H1 (cell line): ENCODE results near the gene FARP2. TPM values are rescaled to one million over a fixed set of nuclear protein-coding genes. Genes with fewer than 3 reads are reported as not detected.

Experiments used
- CTCF ChIA-PET: fragments of 300-600 bp; sonication (Branson Sonifier 250); formaldehyde crosslinking; loops from one replicate; lab custom pipeline; 2021; ENCODE audit not compliant: partially characterized antibody; lab: Charles Lee
- POLR2A ChIA-PET: fragments of 300-600 bp; sonication (Branson Sonifier 250); formaldehyde crosslinking; loops from one replicate; lab custom pipeline; 2021; ENCODE audit warnings: inconsistent platforms; ENCODE audit not compliant: partially characterized antibody; lab: Charles Lee
- DNase-seq, 2 experiments: peaks; one replicate each; pipeline versions ENCODE4 v3.0.0 to v3.0.0-alpha.2; 2010 to 2022; ENCODE audit warnings: low spot score in 2 of 2, low read depth in 1 of 2, mixed read lengths in 1 of 2
- FAIRE-seq: peaks from 2 replicates; lab custom pipeline; 2011; peaks lifted over from hg19 to GRCh38; lab: Jason Lieb, UNC
- H2AFZ ChIP-seq: 2 replicates; pipeline ENCODE4 v1.8.1; 2012; ENCODE audit warnings: low read length, inconsistent platforms
- H2AK5ac ChIP-seq: 2 replicates; pipeline ENCODE4 v1.6.1; 2013; ENCODE audit warnings: low read depth, low read length
- H2BK120ac ChIP-seq: replicated peaks from 2 replicates; pipeline ENCODE3; 2013; ENCODE audit warnings: low read depth, low read length, inconsistent platforms
- H2BK12ac ChIP-seq: 2 replicates; pipeline ENCODE4 v1.6.1; 2013; ENCODE audit warnings: low read depth, low read length
- H2BK15ac ChIP-seq: 2 replicates; pipeline ENCODE4 v1.6.1; 2013; ENCODE audit warnings: low read length
- H2BK20ac ChIP-seq: 2 replicates; pipeline ENCODE4 v1.6.1; 2013; ENCODE audit warnings: low read length
- H2BK5ac ChIP-seq: 2 replicates; pipeline ENCODE4 v1.6.1; 2013; ENCODE audit warnings: low read depth, low read length
- H3K14ac ChIP-seq: 2 replicates; pipeline ENCODE4 v1.6.1; 2013; ENCODE audit warnings: inconsistent platforms; ENCODE audit not compliant: insufficient read length
- H3K18ac ChIP-seq: 2 replicates; pipeline ENCODE4 v1.6.1; 2013; ENCODE audit warnings: low read length; ENCODE audit errors: extremely low read depth
- H3K23ac ChIP-seq: 2 replicates; pipeline ENCODE4 v1.6.1; 2013; ENCODE audit warnings: inconsistent platforms; ENCODE audit not compliant: insufficient read length
- H3K23me2 ChIP-seq: 2 replicates; pipeline ENCODE4 v1.6.1; 2013; ENCODE audit warnings: low read depth, low read length
- H3K27ac ChIP-seq: 2 replicates; pipeline ENCODE4 v1.6.1; 2011; ENCODE audit warnings: low read depth, low read length, inconsistent platforms
- H3K27me3 ChIP-seq, 4 experiments: replicated peaks in 1 of 4; 1 replicate in 1 of 4; 2 replicates in 3 of 4; pipeline versions ENCODE4 v1.6.1 to v1.8.1; 2011 to 2013; ENCODE audit warnings: low read length in 3 of 4, mild to moderate bottlenecking in 3 of 4, inconsistent platforms in 2 of 4, mixed read lengths in 2 of 4, moderate library complexity in 1 of 4; ENCODE audit not compliant: control insufficient read depth in 3 of 4, insufficient read depth in 3 of 4; ENCODE audit errors: extremely low read depth in 1 of 4
- H3K36me3 ChIP-seq, 4 experiments: 2 replicates each; pipeline versions ENCODE4 v1.6.1 to v1.8.1; 2011 to 2013; ENCODE audit warnings: mild to moderate bottlenecking in 4 of 4, low read length in 3 of 4, moderate library complexity in 2 of 4, control low read depth in 1 of 4, inconsistent platforms in 1 of 4; ENCODE audit not compliant: insufficient read depth in 4 of 4, control insufficient read depth in 2 of 4
- H3K4ac ChIP-seq: replicated peaks from 2 replicates; pipeline ENCODE3; 2013; ENCODE audit warnings: low read length, low read depth, mixed read lengths, inconsistent platforms; ENCODE audit not compliant: insufficient read length
- H3K4me1 ChIP-seq, 4 experiments: replicated peaks in 1 of 4; 1 replicate in 1 of 4; 2 replicates in 3 of 4; pipeline versions ENCODE4 v1.6.1 to v1.8.1; 2011 to 2013; ENCODE audit warnings: low read length in 3 of 4, inconsistent platforms in 2 of 4, mixed read lengths in 1 of 4; ENCODE audit not compliant: insufficient read depth in 4 of 4, control insufficient read depth in 3 of 4
- H3K4me2 ChIP-seq, 2 experiments: 2 replicates each; pipeline versions ENCODE4 v1.6.1 to v1.8.1; 2011 to 2013; ENCODE audit warnings: low read depth in 2 of 2, low read length in 2 of 2, control low read depth in 1 of 2, inconsistent platforms in 1 of 2, mild to moderate bottlenecking in 1 of 2; ENCODE audit not compliant: insufficient read depth in 1 of 2
- H3K4me3 ChIP-seq, 4 experiments: fragments of 200-600, 300-600 bp in 1 of 4; sonication (generic), shearing (Covaris generic), sonication (Bioruptor Twin) in 1 of 4; 2 replicates each; pipeline versions ENCODE4 v1.5.1 to v1.8.1; 2011 to 2016; ENCODE audit warnings: low read length in 4 of 4, low read depth in 3 of 4, control low read depth in 2 of 4, inconsistent platforms in 2 of 4, mild to moderate bottlenecking in 2 of 4, mixed read lengths in 1 of 4, moderate library complexity in 1 of 4; ENCODE audit not compliant: insufficient read depth in 2 of 4; ENCODE audit errors: extremely low read depth in 1 of 4
- H3K56ac ChIP-seq: replicated peaks from 2 replicates; pipeline ENCODE3; 2013; ENCODE audit warnings: low read depth, mild to moderate bottlenecking, mixed read lengths, low read length, inconsistent platforms; ENCODE audit not compliant: insufficient read length
- H3K79me1 ChIP-seq: 2 replicates; pipeline ENCODE4 v1.6.1; 2013; ENCODE audit warnings: low read depth, low read length, control low read depth
- H3K79me2 ChIP-seq, 2 experiments: 2 replicates each; pipeline versions ENCODE4 v1.6.1 to v1.8.1; 2012 to 2013; ENCODE audit warnings: low read length in 2 of 2, mild to moderate bottlenecking in 2 of 2, inconsistent platforms in 1 of 2; ENCODE audit not compliant: insufficient read depth in 2 of 2, control insufficient read depth in 1 of 2
- H3K9ac ChIP-seq, 4 experiments: replicated peaks in 1 of 4; 1 replicate in 1 of 4; 2 replicates in 3 of 4; pipeline versions ENCODE4 v1.6.1 to v1.8.1; 2011 to 2013; ENCODE audit warnings: low read depth in 3 of 4, low read length in 3 of 4, control low read depth in 2 of 4, mild to moderate bottlenecking in 2 of 4, moderate library complexity in 2 of 4, inconsistent platforms in 1 of 4; ENCODE audit errors: extremely low read depth in 1 of 4
- H3K9me3 ChIP-seq, 2 experiments: 2 replicates each; pipeline versions ENCODE4 v1.6.1 to v1.8.1; 2012 to 2013; ENCODE audit warnings: mild to moderate bottlenecking in 2 of 2, moderate library complexity in 2 of 2, control low read depth in 1 of 2, inconsistent platforms in 1 of 2, low read depth in 1 of 2, low read length in 1 of 2, mixed read lengths in 1 of 2; ENCODE audit not compliant: insufficient read depth in 2 of 2
- H4K20me1 ChIP-seq, 2 experiments: replicated peaks in 1 of 2; 2 replicates each; pipeline versions ENCODE3 to v1.8.1; 2011 to 2013; ENCODE audit warnings: inconsistent platforms in 2 of 2, low read length in 2 of 2, mild to moderate bottlenecking in 1 of 2; ENCODE audit not compliant: insufficient read depth in 2 of 2, control insufficient read depth in 1 of 2
- H4K5ac ChIP-seq: 2 replicates; pipeline ENCODE4 v1.6.1; 2013; ENCODE audit warnings: low read length, low read depth, mixed read lengths, inconsistent platforms; ENCODE audit not compliant: insufficient read length
- H4K8ac ChIP-seq: 2 replicates; pipeline ENCODE4 v1.8.0; 2013; ENCODE audit warnings: mild to moderate bottlenecking, moderate library complexity, low read length, inconsistent platforms; ENCODE audit not compliant: insufficient read depth; ENCODE audit errors: extremely low read depth
- H4K91ac ChIP-seq: replicated peaks from 2 replicates; pipeline ENCODE3; 2013; ENCODE audit warnings: low read length, mixed read lengths, inconsistent platforms; ENCODE audit not compliant: insufficient read length
- BACH1 ChIP-seq: IDR thresholded peaks from 2 replicates; pipeline ENCODE4 v1.6.1; 2012; ENCODE audit warnings: low read length, improper control_type of control experiment
- NANOG ChIP-seq: IDR thresholded peaks from 2 replicates; pipeline ENCODE4 v1.6.1; 2011; ENCODE audit warnings: low read length, low read depth, mild to moderate bottlenecking, inconsistent platforms; ENCODE audit not compliant: insufficient read depth, poor library complexity, severe bottlenecking
- NRF1 ChIP-seq: IDR thresholded peaks from 2 replicates; pipeline ENCODE4 v1.6.1; 2011; ENCODE audit warnings: mild to moderate bottlenecking, low read depth, low read length, improper control_type of control experiment
- POU5F1 ChIP-seq: IDR thresholded peaks from 2 replicates; pipeline ENCODE4 v1.6.1; 2011; ENCODE audit warnings: low read depth, mild to moderate bottlenecking, low read length, moderate library complexity
- USF2 ChIP-seq: IDR thresholded peaks from 2 replicates; pipeline ENCODE4 v1.6.1; 2011; ENCODE audit warnings: low read length, improper control_type of control experiment
- WGBS, 2 experiments: shearing (Covaris generic) in 1 of 2; methylation state at CpG; one replicate each; pipeline versions ENCODE4 v1.1.6 to v1.1.7; 2013 to 2015; ENCODE audit warnings: low lambda C conversion rate in 2 of 2, mixed read lengths in 2 of 2, inconsistent platforms in 1 of 2, low coverage in 1 of 2, missing lambda C conversion rate in 1 of 2; ENCODE audit not compliant: insufficient replicate concordance in 2 of 2, insufficient coverage in 1 of 2, insufficient read length in 1 of 2; ENCODE audit errors: extremely low coverage in 1 of 2, missing lambda C conversion rate in 1 of 2; 5-methylcytosine and 5-hydroxymethylcytosine counted together
- polyA plus RNA-seq, 7 experiments: library from polyadenylated mRNA; depleted of rRNA in 3 of 7; stranded (reverse) in 5 of 7; unstranded in 2 of 7; fragments of >200 nt in 5 of 7; fragments of 200-250 nt in 2 of 7; gene quantifications; 1 replicate in 5 of 7; 2 replicates in 1 of 7; 4 replicates in 1 of 7; pipeline versions ENCODE4 v1.2.1 to v1.2.3, GENCODE V29; 2011 to 2013; ENCODE audit warnings: missing spikeins in 2 of 7, mixed read lengths in 2 of 7
- total RNA-seq: library from RNA; stranded (reverse); fragmentation: NEBNext Ultra II Directional; extraction: Animal tissue kit (Norgen Biotek cat#: 25700); gene quantifications from 2 replicates; pipeline ENCODE4 v1.2.1, GENCODE V29; 2021

Gene FARP2
- total and polyA plus RNA-seq, 2 of the 8 experiments (the other 6 are each of a cell fraction or from before 2014, with no cell fraction given) = 12.4 to 33.4 TPM

DNA sequence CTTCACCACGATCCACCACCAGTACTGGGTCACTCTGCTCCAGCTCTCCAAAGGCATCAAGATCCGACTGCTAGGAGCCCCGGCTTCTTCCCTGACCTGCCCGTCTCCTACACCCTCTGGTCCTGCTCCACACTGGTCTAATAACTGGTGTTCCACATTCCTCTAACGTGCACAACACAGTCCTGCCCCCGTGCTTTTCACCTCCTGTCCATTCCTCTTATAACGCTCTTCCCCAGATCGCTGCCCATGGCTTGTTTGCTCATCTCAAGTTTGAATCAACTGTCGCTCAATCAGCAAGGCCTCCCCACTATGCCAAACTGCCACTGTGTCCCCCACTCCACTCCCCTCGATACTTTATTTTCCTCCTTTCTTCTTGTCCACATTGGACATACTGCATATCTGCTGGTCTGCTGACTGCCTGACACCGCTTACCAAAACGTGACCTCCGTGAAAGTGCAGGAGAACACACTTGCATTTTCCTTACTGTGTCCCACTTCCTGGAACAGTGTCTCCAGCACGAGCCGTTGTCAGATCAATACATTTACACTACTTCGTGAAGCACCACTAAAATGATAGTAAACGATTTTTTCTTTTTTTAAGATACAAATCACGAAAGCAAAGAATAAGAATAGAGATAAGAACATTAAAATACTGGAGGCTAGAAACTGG is 47.1 kb upstream of the FARP2 start:
- Histone ChIP-seq H2AFZ (no peak overlapping the region), H3K4me1 (peaks cover 0 to 7% (median 2%) of the 10 kb centered on the region in 4 experiments; a peak in 4 of 7 replicates), H3K14ac (no peak overlapping the region), H3K9ac (no peak overlapping the region; a peak in 1 of 7 replicates), H2BK20ac (no peak overlapping the region), H3K79me2 (peaks cover 66 to 100% of the 10 kb centered on the region in 2 experiments), H3K18ac (no peak overlapping the region)
- no peak for FAIRE-seq
- TF ChIP-seq NRF1 = no peak
- TF ChIP-seq BACH1 = no peak
- no peak for TF ChIP-seq POU5F1
- no peak for TF ChIP-seq NANOG
- TF ChIP-seq USF2 = no peak
- TF ChIP-seq, all 59 proteins: peak for 0
- Histone ChIP-seq H3K9me3 (no peaks in the 10 kb centered on the region), H3K27me3 (no peaks in the 10 kb centered on the region), H4K20me1 (peaks cover 2 to 26% of the 10 kb centered on the region in 2 experiments), H3K23ac (no peak overlapping the region), H2BK120ac (no peak overlapping the region), H2BK5ac (0 out of 2 replicates have a peak overlapping the region, but pooled peaks have one; percentile 38), H3K23me2 (no peaks in the 10 kb centered on the region), H4K5ac (no peak overlapping the region), H3K4me2 (no peak overlapping the region), H4K91ac (no peak overlapping the region), H3K36me3 (no peaks in the 10 kb centered on the region), H3K4ac (no peak overlapping the region), H3K79me1 (peaks cover 12% of the 10 kb centered on the region), H3K27ac (no peak overlapping the region), H3K4me3 (no peak overlapping the region), H3K56ac (no peak overlapping the region), H2BK15ac (no peak overlapping the region), H2AK5ac (no peak overlapping the region), H4K8ac (no peak overlapping the region), H2BK12ac (no peak overlapping the region)
- POLR2A ChIA-PET = interaction anchor here (0.6 to 1.0 kb wide), 3 partner anchors 8 to 31 kb away, joined by 3 to 4 read pairs (median 3); no protein-coding TSS in a partner anchor
- WGBS, 2 experiments = 88% methylated on average over 18 of the region's 18 CpGs; no CpG with 5 or more reads in 1 of the 2 experiments
- CTCF ChIA-PET = no interaction called here
- DNase-seq = no peak
